Retinal pigment epithelial cell (primary cell): ENCODE results near the gene EPX.
"Not testable (repeated sequence)": the region's sequence is repeated elsewhere in the genome, so short reads cannot be mapped to it uniquely, and the experiment has no call there.

ENCODE experiments used
- DNase-seq: peaks from one replicate; pipeline ENCODE4 v3.0.0-alpha.2; 2010; ENCODE audit warnings: low read depth
- H3K4me3 ChIP-seq: 2 replicates; pipeline ENCODE4 v1.5.1; 2011; ENCODE audit warnings: mild to moderate bottlenecking, low read length, control low read depth, moderate library complexity
- TF ChIP-seq, protein P1 (sequence below): conservative IDR thresholded peaks from 2 replicates; pipeline ENCODE4 v1.5.1; 2011; ENCODE audit warnings: low read depth, low read length, control low read depth, inconsistent platforms

The EPX gene

DNA sequence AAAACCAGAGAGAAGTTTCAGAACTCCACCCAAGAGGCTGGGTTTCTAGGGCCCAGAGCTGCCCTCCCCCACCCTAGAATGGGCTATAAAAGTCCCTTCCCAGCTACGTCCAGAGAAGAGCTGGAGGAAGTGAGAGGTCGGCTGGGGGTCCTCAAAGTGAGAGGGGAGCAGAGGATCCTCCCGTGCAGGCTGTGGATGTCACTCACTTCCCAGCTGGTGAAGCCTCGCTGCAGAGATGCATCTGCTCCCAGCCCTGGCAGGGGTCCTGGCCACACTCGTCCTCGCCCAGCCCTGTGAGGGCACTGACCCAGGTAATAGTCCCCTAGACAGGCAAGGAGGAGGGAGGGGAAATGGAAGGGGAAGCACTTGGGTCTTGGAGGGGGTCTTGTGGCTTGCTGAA, at the start of gene EPX:
EPX (plus strand) TSS at position 115 of the 400 bp plus-strand sequence; CDS start at position 236, 121 bp downstream.
- no peak within 1 kb of the TSS for H3K4me3 ChIP-seq
- no peak for DNase-seq
- TF ChIP-seq, protein P1, sequence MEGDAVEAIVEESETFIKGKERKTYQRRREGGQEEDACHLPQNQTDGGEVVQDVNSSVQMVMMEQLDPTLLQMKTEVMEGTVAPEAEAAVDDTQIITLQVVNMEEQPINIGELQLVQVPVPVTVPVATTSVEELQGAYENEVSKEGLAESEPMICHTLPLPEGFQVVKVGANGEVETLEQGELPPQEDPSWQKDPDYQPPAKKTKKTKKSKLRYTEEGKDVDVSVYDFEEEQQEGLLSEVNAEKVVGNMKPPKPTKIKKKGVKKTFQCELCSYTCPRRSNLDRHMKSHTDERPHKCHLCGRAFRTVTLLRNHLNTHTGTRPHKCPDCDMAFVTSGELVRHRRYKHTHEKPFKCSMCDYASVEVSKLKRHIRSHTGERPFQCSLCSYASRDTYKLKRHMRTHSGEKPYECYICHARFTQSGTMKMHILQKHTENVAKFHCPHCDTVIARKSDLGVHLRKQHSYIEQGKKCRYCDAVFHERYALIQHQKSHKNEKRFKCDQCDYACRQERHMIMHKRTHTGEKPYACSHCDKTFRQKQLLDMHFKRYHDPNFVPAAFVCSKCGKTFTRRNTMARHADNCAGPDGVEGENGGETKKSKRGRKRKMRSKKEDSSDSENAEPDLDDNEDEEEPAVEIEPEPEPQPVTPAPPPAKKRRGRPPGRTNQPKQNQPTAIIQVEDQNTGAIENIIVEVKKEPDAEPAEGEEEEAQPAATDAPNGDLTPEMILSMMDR: no peak

- DNase-seq, H3K4me3 ChIP-seq: not testable (repeated sequence)
Observed at GRCh38 chr17:58143335-58143734, 49.2 kb upstream of the EPX start.

DNA sequence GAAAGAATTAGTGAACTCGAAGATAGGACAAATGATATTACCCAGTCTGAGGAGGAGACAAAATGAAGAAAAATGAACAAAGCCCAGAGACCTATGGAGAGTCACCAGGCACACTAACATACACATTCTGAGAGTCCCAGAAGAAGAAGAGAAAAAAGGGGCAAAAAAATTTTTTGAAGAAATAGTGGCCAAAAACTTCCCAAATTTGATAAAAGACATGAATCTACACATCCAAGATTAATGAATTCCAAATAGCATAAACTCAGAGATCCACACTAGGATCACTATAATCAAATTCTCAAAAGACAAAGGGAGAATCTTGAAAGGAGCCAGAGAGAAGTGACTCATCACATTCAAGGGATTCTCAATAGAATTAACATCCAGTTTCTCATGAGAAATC, 47.7 kb upstream of the EPX start:
- H3K4me3 ChIP-seq: no peak overlapping the region
- TF ChIP-seq, protein P1: no peak
- no peak for DNase-seq

GRCh38 chr17:58147930-58148434, 44.5 kb upstream of the EPX start, which contains the start of gene OR4D1:
OR4D1 (plus strand) TSS chr17:58148384; CDS start chr17:58155154, 6,770 bp downstream.
- H3K4me3 ChIP-seq: no peak within 1 kb of the TSS
- DNase-seq: no peak
- TF ChIP-seq, protein P1: no peak

DNA sequence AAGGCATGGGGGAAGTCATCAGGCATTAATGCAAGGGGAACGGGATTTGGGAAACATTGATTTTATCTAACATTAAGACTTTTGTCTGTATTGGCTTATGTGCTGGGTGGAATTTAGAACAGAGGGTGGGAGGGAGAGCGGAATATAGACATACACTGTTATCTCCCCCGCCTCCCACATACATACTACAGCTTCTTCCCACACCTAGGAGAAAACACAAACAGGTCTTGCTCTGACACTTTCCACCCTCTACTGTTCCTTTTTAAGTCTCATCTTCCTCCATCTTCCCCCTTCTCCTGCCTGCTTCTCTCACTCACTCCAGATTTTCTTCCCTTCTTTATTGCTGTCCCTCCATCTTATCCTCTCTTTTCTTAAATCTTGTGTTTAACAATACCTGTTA, 43.9 kb upstream of the EPX start:
- DNase-seq: no peak
- no peak overlapping the region for H3K4me3 ChIP-seq
- TF ChIP-seq, protein P1: no peak

DNA sequence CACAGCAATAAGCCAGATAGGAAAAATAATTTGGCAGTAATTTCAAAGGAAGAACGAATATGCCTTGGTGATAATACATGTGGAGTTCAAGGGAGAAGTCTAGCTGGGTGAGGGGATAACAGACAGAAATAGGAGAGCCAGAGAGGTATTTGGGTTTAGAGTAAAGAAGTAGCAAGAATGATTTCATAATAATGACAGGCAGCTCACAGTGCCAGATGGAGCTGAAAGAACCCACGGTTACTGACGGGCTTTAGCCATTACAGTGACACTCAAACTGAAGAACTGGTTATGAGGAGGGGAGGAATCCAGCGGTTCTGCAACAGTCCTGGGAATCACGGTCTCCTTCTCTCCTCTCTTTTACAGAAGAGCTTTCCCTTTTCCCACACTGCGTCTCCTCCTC, 42.1 kb upstream of the EPX start:
- TF ChIP-seq, protein P1: no peak
- DNase-seq: no peak

DNA sequence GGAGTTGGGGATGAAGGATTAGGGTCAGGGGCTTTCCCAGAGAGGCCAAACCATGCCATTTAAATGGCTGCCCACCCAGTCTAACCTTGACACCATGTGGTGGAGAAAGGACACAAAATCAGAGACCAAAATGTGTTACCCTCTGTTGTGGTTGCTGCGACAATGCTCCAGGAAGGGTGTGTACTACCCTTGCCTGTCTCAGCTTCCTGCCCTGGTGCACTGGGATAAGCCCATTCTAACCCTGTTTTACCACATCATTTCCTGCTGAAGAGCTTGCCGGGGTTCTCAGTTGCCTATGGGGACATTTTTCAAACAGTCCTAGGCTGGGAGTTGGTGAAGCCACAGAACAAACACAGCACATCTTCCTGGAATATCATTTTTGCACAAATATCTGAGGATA, 39.5 kb upstream of the EPX start:
- no peak for DNase-seq
- H3K4me3 ChIP-seq: no peak overlapping the region
- TF ChIP-seq, protein P1: no peak

More for the DNA sequence above, 42.1 kb upstream of the EPX start:
- H3K4me3 ChIP-seq: no peak overlapping the region
